Activated B cell treated with CpG ODN at 0.5 μM for 24 hours (primary cell): ENCODE results near the gene C1orf35. TPM values are rescaled to one million over a fixed set of nuclear protein-coding genes. Genes with fewer than 3 reads are reported as not detected.

Experiments
- ATAC-seq: fragments of 200-7000 bp; cut with Tn5 transposase; one replicate; pipeline ENCODE4 v1.10.0; 2021; ENCODE audit warnings: low read depth, mild to moderate bottlenecking, moderate library complexity
- CTCF ChIA-PET: fragments of 350-600 bp; sonication (Branson Sonifier 250); formaldehyde crosslinking; loops from one replicate; lab custom pipeline; 2021; ENCODE audit warnings: antibody characterized with exemption; lab: Charles Lee
- POLR2A ChIA-PET: fragments of 350-600 bp; sonication (Branson Sonifier 250); formaldehyde crosslinking; loops from one replicate; lab custom pipeline; 2021; ENCODE audit warnings: antibody characterized with exemption; lab: Charles Lee
- DNase-seq: peaks from one replicate; pipeline ENCODE4 v3.0.0; 2022
- H3K27ac Mint-ChIP-seq: one replicate; pipeline ENCODE4 v1.8.0; 2020; ENCODE audit warnings: mixed read lengths
- H3K27me3 Mint-ChIP-seq: one replicate; pipeline ENCODE4 v1.8.0; 2021; ENCODE audit warnings: mixed read lengths
- H3K36me3 Mint-ChIP-seq: one replicate; pipeline ENCODE4 v1.8.0; 2021; ENCODE audit warnings: low read depth, mixed read lengths
- H3K4me1 Mint-ChIP-seq: one replicate; pipeline ENCODE4 v1.8.0; 2021; ENCODE audit warnings: mixed read lengths
- H3K4me3 Mint-ChIP-seq: one replicate; pipeline ENCODE4 v1.8.0; 2020; ENCODE audit warnings: mild to moderate bottlenecking, mixed read lengths
- H3K9me3 Mint-ChIP-seq: one replicate; pipeline ENCODE4 v1.8.0; 2020; ENCODE audit warnings: mixed read lengths
- CTCF ChIP-seq: fragments of 200-600 bp; IDR thresholded peaks from one replicate; pipeline ENCODE4 v1.8.0; 2022; ENCODE audit warnings: antibody characterized with exemption, mild to moderate bottlenecking
- intact Hi-C: fragments of 100-400 bp; cut with micrococcal nuclease; formaldehyde crosslinking; loops from one replicate; pipeline ENCODE4 v1.15.1; 2024
- total RNA-seq: library from RNA; stranded (reverse); gene quantifications from 2 replicates; pipeline ENCODE4 v1.2.3, GENCODE V29; 2022

Gene C1orf35
- total RNA-seq, 1 donor from 2014 or later, result 11.9 TPM

DNA sequence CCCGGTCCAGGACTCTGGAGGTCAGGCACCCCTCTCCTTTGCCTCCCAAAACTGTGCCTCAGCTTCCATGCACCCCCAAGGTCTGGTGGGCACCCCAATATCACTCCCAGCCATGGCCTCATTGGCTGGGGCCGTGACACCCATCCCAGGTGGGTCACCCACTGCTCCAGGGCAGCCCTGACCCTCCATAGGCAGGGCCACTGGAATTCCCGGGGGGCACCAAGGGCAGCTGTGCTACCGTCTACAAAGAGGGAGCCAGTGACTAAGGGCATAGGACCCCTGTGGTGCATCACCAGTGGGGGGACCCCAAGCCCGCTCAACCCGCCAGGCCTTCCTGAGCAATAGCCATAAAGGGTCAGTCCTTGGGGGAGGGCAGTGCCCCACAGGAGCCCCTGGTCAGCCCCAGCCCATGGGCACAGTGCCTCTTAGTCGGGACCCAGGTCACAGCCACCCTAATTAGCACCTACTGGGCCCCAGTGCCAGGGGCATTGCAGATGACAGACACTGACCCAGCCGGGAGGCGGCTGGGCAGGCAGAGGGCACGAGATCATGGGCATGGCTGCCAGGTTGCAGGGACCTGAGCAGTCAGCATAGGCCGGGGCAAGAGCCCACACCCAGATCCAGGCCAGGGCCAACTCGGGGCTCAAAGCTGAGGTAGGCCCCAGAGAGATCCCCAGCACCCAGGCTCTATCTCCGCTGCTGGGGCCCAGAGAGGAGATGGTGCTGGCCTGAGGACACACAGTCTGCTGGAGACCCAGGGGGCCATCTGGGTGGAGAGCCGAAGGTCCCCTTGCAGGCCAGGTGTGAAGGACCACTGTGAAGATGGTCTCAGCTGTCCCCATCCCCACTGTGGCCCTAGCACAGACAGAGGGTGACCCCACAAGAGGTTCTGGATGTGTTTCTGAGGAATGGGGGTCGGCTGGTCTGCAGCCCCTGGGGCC, 39.6 kb downstream of the C1orf35 start:
- POLR2A ChIA-PET, result no interaction called here

GRCh38 chr1:228062812-228063211, 40.3 kb downstream of the C1orf35 start:
- CTCF ChIA-PET, result no interaction called here

More for the DNA sequence above, 39.6 kb downstream of the C1orf35 start:
- H3K36me3 Mint-ChIP-seq, result no peaks in the 10 kb centered on the region
- CTCF ChIA-PET, result no interaction called here
- ATAC-seq, result no peak
- no peak overlapping the region for H3K4me3 Mint-ChIP-seq
- no peak for DNase-seq
- intact Hi-C loops, result no loop called here
- H3K4me1 Mint-ChIP-seq, result peaks cover 15% of the 10 kb centered on the region
- H3K27me3 Mint-ChIP-seq, result peaks cover 30% of the 10 kb centered on the region
- TF ChIP-seq CTCF, result no peak
- H3K27ac Mint-ChIP-seq, result no peak overlapping the region
- no peaks in the 10 kb centered on the region for H3K9me3 Mint-ChIP-seq

GRCh38 chr1:228062085-228062791, 40.9 kb downstream of the C1orf35 start:
- intact Hi-C loops, result no loop called here
- Mint-ChIP-seq H3K4me1 (peaks cover 15% of the 10 kb centered on the region), H3K27ac (no peak overlapping the region), H3K9me3 (no peaks in the 10 kb centered on the region), H3K36me3 (no peaks in the 10 kb centered on the region), H3K27me3 (peaks cover 34% of the 10 kb centered on the region), H3K4me3 (no peak overlapping the region)
- ATAC-seq (no peak), DNase-seq (peak; percentile 7)
- TF ChIP-seq CTCF, result no peak
- ChIA-PET CTCF (no interaction called here), POLR2A (no interaction called here)

More at GRCh38 chr1:228062812-228063211, 40.3 kb downstream of the C1orf35 start:
- no peaks in the 10 kb centered on the region for H3K36me3 Mint-ChIP-seq
- DNase-seq, result no peak
- intact Hi-C loops, result no loop called here
- POLR2A ChIA-PET, result no interaction called here
- TF ChIP-seq CTCF, result no peak
- peaks cover 15% of the 10 kb centered on the region for H3K4me1 Mint-ChIP-seq
- H3K27me3 Mint-ChIP-seq, result peaks cover 34% of the 10 kb centered on the region
- no peak for ATAC-seq
- H3K4me3 Mint-ChIP-seq, result no peak overlapping the region
- H3K27ac Mint-ChIP-seq, result no peak overlapping the region
- no peaks in the 10 kb centered on the region for H3K9me3 Mint-ChIP-seq

DNA sequence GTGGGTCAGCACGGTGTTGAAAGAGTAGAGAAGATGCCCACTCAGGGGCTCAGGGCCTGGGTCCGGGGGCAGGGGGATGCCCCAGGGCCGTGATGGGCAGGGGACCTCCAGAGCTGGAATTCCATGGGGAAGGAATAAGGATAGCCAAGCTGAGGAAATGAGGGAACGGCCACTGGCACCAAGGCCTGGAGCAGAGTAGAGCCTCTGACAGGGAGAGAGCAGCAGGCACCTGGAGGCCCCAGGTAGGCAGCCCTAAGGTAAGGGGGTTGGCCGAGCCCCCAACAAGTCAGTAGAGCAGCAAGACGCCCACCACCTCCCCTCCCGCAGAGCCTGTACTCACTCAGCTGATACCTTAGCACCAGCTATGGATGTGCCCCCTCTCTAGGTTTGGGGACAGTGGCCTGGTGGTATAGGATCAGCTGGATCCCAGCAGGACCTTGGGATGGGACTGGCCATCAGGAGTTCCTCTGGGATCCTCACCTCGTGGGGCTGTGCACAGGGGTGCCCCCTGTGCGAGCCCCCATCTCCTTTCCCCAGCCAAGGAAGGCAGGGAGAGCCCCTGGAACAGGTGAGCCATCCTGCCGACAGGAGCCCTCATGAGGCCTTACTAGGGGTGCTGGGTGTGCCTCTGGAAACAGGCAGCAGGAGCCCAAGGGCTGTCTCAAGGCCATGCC, 41.6 kb downstream of the C1orf35 start:
- DNase-seq, result peak; percentile 13
- Mint-ChIP-seq H3K4me1 (peaks cover 15% of the 10 kb centered on the region), H3K36me3 (no peaks in the 10 kb centered on the region), H3K9me3 (no peaks in the 10 kb centered on the region), H3K4me3 (no peak overlapping the region), H3K27ac (no peak overlapping the region), H3K27me3 (peaks cover 33% of the 10 kb centered on the region)
- ATAC-seq, result no peak
- intact Hi-C loops, result no loop called here
- no peak for TF ChIP-seq CTCF
- CTCF ChIA-PET, result no interaction called here
- POLR2A ChIA-PET, result no interaction called here
